ENCODE results near the gene SFTA2.
A peak's percentile ranks its signal among the peaks of the same experiment; 100 is the strongest.

The SFTA2 gene

GRCh38 chr6:30889921-30890645 lies 41.9 kb downstream of the SFTA2 start:
- no peak for DNase-seq

DNA sequence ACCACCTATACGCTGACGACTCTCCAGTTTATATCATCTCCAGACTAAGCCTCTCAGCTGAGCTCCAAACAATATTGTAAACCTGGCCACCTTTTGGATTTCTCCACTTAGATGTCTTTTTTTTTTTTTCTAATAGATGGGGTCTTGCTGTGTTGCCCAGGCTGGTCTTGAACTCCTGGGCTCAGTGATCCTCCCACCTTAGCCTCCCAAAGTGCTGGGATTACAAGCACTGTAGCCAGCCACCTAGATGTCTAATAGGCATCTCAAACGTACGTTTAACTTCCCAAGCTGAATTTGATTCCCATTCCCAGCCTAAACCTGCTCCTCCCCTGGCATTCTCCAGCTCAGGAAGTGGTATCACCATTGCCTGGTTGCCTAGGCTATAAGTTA lies 42.5 kb downstream of the SFTA2 start:
- DNase-seq, result no peak

- DNase-seq, result no peak
Measured at GRCh38 chr6:30888816-30889495, 43.0 kb downstream of the SFTA2 start.

DNA sequence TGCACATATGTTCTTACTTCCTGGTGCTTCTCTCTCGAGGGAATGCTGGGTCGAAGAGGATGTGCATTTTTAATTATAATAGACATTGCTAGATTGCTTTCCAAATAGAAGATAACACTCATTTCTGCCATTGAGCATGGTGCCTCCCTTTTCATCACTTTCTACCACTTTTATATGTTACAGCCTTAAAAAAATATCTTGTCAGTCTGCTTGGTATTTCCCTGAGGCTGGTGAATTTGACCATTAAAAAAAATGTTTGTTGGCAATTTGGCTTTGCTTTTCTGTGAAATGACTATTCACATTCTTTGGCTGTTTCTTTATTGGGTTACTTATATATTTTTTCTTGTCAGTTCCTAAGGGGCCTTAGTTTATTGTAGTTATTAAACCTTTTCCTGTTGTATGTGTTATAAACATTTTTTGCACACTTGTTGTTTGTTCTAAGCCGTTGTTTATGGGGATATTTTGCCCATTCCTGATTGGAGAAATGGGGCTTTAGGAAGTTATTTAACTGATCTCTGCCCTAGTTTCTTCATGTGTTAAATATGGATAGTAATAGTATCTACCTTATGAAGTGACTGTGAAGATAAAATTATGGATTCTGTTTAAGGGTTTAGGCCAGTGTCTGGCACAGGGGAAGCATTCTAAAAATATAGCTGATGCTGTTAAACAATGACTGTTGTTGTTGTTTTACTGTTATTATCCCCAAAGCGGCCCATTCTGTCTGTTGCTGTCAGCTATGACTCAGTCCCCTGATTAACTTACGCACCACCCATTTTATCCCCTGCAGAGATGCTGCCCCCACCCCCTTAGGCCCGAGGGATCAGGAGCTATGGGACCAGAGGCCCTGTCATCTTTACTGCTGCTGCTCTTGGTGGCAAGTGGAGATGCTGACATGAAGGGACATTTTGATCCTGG lies 43.8 kb downstream of the SFTA2 start:
- DNase-seq, result no peak

DNA sequence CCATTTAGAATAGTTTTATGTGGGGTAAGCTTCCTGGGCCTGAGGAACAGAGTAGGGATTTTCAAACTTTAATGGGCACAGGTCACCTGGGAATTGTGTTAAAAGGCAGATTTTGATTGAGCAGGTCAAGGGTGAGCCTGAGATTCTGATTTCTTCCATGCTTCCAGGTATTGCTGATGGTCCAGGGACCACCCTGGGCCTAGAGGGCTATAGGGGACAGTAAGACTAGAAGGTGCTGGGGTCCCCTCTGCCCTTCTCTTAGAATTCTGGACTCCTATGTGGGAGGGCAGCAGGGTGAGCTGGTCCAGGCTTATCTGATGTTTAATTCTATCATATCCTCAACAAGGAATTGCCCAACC lies 45.1 kb downstream of the SFTA2 start:
- no peak for DNase-seq

GRCh38 chr6:30885999-30886896 lies 45.7 kb downstream of the SFTA2 start:
- DNase-seq, result peak; percentile 39 to 45

GRCh38 chr6:30885481-30885998 lies 46.4 kb downstream of the SFTA2 start:
- DNase-seq, result peak in 1 of 2 experiments; percentile 27

DNA sequence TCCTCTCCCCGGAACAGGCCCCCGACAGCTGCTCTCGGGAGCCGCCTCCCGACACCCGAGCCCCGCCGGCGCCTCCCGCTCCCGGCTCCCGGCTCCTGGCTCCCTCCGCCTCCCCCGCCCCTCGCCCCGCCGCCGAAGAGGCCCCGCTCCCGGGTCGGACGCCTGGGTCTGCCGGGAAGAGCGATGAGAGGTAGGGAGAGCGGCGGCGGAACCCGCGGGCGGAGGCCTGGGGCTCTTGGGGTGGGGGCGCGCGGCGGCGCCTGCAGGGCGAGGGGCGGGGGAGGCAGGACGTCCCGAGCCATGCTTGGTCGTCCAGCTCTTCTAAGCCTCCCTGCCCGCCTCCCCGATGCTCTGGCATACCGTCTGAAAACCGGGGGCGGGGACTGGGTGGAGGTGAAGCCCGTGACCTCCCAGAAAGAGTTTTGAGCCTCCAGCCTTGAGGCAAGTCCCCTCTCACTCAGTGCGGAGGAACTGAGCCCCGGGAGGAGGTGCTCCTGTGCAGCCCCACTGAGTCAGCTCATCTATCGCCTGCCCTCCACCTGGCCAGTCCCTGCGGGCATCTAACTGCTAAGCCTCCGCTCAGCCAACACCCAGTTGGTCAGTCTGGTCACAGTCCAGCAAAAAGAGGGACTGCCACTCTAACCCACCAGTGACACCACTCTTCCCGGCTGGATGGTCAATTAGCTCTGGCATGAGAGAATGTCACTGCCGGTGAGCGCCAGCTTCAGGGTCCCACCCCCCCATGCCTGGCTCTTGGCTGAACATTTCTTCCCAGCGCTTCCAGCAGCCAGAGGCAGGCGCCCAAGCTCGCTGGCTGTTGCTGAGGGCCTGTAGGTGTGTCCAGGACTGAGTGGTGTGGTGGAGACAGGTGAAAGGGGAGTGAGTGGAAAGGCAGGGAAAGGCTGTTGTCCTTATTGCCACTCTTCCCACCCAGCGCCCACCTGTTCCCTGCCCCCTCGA lies 47.2 kb downstream of the SFTA2 start:
- peak; percentile 55 to 66 for DNase-seq

DNA sequence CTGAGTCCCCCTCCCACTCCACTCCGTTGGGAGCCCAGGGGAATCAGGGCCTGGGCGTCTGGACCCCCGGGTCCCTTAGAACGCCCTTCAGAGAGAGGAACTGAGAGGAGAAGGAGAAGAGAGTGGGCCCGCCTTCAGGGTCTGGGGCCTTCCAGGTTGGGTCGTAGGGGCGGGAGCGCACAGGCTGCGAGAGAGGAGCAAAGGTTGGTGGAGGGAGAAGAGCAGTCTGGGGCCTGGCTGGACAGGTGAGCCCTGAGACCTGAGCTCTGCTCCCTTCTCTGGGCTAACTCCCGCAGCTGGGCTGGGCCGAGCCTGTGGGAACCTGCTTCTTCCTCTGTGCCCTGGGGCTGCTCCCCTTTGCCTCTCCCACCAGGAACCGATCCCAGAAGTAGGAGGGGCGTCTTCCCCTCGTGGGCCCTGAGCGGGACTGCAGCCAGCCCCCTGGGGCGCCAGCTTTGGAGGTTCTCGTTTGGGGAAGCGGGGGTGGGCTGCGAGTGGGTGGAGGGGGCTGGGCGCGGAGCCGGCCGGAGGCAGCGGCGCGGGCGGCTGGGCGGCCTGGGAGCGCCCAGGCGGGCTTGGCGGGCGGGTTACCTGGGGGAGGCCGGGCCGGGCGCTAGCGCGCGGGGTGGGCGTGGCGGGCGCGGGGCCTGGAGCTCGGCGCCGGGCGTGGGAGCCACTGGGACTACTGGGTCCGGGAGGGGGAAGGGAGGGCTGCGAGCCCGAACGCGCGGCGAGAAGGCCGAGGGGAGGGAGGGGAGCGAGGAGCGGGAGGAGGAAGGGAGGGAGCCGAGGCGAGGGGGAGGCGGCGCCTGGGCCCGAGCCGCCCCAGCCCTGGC lies 48.1 kb downstream of the SFTA2 start, which contains the start of gene DDR1:
Gene DDR1, plus strand, starts transcription at position 835 of the 836 bp plus-strand sequence. CDS start 4,211 bp downstream, outside the sequence.
- peak; percentile 48 to 63 for DNase-seq

- DNase-seq, result peak in 1 of 2 experiments; percentile 37
Measured at GRCh38 chr6:30882759-30883684, 48.9 kb downstream of the SFTA2 start.

DNA sequence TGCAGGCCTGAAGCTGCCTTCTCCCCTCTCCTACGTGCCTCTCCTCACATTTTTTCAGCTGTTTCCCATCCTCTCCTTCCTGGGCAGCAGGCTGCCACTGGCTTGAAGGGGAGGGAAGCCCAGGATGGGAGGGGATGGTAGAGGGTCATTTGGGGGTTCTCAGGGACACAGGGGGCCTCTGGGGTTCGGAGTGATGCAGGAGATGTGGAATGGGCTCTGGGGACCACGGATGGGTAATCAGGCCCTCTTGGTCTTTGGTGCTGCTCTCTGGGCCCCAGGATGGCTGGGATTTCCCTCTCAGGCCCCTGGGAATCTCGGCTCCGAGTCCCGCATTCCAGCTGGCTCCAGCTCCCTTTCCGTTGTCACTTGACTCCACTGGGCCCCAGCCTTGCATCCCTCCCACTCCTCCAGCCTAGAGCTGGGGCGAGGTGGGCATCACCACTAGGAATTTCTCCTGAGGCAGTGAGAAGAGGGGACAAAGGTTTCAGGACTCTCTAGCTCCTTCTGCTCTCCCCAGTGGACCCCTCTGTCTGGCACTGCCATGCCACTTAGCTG lies 49.7 kb downstream of the SFTA2 start:
- DNase-seq, result no peak

DNA sequence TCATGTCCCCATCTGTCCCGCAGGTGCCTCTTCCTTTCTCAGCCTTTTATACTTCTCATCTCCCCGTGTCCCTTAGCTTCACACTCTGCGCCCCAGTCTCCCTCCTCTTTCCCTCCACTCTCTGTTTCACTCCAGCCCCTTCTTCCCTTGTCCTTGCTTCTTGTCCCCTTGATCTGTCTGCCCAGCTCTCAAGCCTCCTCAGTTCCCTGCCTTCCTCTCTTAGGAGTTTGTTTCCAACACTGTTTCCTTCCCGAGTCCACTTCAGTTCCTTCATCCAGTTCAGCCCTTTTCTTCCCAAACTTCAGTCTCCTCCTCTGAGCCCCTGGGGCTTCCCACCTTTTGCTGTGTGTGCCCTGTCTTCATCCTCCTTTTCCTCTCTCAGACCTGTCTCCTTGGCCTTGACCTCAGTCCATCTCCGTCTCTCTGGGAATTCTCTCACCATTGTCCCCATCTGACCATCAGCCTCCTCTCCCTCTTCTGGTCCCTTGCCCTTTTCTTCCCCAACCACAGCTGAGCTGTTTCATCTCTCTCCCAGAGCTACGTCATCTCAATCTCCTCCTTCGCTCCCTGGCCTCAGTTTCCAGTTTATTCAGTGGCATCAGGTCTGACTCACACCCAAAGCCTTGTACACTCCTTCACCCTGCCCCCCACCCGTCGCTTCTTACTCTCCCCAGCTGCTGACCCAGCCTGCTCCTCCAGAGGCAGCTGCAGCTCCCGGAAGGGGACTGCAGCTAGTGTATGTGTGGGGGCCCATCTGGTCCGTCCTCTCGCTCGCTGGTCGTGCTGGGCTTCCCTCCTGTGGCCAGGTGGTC lies 50.4 kb downstream of the SFTA2 start:
- no peak for DNase-seq

Data from activated T-cell treated with anti-CD3 and anti-CD28 coated beads, Interleukin-2, amount 50 U/mL, for 48 hours (primary cell).